CD4-positive, alpha-beta T cell treated with Interleukin-6 at 100 ng/mL for 8 hours (primary cell): ENCODE data around the gene NLGN2.

Source experiments
- DNase-seq: peaks from one replicate; pipeline ENCODE4 v3.0.0-alpha.2; 2020; ENCODE audit warnings: mixed read lengths, low spot score

NLGN2 gene

DNA sequence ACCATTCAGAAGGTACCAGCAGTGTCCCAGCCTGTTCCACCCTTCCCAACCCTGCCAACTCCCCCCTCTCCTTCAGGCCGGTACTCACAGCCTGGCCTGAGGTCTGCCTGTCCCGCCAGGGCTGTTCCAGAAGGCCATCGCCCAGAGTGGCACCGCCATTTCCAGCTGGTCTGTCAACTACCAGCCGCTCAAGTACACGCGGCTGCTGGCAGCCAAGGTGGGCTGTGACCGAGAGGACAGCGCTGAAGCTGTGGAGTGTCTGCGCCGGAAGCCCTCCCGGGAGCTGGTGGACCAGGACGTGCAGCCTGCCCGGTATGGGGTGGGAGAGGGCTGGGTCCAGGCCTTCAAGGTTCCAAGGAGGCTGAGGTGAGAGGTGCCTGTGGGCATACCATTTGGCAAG, 7.2 kb downstream of the NLGN2 start:
- no peak for DNase-seq

DNA sequence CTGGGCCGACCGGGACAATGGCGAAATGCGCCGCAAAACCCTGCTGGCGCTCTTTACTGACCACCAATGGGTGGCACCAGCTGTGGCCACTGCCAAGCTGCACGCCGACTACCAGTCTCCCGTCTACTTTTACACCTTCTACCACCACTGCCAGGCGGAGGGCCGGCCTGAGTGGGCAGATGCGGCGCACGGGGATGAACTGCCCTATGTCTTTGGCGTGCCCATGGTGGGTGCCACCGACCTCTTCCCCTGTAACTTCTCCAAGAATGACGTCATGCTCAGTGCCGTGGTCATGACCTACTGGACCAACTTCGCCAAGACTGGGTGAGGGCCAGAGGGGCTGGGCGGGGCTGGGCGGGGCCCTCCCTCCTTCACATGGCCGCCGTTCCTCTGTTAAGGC, 8.1 kb downstream of the NLGN2 start:
- DNase-seq, result no peak

DNA sequence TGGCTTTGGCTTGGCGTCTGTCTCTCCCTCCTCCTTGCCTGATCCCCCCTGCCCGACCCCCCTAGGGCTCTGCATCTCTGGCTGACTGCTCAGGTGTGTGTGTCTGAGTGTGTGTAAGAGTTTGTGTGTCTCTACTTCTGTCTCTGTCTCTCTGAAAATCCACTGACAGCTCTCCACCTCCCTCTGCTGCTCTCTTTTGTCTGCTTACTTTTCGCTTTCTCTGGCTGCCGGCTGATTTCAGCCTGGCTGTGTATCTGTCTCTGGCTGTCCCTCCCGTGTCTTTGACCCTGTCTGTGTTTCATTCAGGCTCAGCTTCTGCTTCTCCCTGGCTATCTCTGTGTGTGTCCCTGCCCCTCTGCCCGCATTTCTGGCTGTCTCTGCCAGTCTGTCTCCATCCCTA, 8.7 kb downstream of the NLGN2 start:
- no peak for DNase-seq

DNA sequence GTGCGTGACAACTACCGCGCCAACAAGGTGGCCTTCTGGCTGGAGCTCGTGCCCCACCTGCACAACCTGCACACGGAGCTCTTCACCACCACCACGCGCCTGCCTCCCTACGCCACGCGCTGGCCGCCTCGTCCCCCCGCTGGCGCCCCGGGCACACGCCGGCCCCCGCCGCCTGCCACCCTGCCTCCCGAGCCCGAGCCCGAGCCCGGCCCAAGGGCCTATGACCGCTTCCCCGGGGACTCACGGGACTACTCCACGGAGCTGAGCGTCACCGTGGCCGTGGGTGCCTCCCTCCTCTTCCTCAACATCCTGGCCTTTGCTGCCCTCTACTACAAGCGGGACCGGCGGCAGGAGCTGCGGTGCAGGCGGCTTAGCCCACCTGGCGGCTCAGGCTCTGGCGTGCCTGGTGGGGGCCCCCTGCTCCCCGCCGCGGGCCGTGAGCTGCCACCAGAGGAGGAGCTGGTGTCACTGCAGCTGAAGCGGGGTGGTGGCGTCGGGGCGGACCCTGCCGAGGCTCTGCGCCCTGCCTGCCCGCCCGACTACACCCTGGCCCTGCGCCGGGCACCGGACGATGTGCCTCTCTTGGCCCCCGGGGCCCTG, 9.5 kb downstream of the NLGN2 start:
- no peak for DNase-seq

DNA sequence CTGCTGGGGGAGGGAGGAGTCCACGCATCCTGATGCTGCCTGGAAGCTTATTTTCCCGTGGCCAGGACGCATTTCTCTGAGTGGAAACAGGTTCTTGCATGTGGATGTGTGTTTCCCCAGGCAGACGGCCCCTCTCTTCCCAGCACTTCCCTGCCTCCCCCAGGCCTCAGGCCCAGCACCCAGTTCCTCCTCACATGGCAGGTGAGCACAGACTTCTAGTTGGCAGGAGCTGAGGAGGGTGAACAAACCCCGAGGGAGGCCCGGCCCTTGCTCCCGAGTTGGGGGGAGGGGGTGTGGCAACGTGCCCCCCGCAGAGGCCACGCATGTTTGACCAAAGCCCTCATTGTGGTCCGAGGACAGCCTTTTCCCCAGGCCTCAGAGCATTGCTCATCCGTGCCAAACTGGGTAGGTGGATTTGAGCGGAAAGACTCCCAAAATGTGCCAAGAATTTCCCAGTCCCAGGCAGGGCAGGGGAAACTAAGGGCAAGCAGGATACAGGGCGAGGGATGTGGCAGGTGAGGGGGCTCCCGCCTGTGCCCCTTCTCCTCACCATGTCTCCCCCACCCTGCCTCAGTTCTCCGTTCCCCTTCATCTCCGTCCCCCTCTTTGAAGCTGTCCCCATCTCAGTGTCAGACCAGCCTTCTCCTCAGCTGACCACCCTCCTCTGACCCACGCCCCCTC, 11.0 kb downstream of the NLGN2 start:
- no peak for DNase-seq

DNA sequence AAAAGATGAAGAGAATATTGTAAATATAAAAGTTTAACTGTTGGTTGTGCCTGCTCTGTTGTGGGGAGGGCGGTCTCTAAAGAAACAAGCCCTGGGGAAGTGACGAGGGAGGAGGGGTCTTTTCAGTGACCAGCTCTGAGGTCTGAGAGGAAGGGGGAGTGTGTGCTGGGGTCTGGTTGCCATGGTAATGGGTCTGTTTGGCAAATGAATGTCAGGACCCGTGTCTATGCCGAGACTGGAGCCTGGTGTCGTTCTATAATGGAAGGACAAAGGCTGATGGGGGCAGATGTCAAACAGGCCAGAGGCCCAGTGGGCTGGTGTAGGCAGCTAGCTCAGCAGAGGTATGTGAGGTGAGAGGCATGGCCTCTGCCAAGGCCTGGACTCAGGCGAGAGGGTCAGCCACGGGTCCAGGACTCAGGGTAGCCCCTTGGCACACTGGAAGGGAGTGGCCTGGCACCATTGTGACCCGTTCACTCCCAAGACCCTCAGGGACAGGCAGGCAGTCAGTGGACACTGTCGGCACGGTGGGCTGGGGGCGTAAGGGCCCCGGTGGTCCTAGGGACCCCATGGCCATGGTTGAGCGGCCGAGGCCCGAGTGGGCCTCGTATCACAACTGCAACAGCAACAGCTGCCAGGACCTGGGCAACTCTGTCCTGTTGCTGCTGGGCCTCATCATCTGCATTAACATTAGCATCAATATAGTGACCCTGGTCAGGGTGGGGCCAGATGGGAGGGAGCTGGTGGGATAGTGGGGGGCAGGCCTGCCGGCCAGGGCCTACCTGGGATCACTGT, 12.4 kb downstream of the NLGN2 start, which contains the start of gene SPEM1:
Gene SPEM1, plus strand, starts transcription at position 506 of the 792 bp plus-strand sequence. Its CDS starts 61 bp downstream, at position 567.
- DNase-seq, result no peak

DNA sequence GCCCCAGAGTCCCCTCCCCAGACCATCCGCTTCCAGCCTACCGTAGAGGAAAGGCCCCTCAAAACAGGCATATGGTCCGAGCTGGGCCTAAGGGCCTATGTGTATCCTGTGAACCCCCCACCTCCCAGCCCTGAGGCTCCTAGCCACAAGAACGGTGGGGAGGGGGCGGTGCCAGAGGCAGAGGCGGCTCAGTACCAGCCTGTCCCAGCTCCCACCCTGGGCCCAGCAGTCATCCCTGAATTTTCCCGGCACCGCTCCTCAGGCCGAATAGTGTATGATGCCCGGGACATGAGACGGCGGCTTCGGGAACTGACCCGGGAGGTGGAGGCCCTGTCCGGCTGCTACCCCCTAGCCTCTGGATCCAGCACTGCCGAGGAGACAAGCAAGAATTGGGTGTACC, 13.5 kb downstream of the NLGN2 start:
- DNase-seq, result no peak

DNA sequence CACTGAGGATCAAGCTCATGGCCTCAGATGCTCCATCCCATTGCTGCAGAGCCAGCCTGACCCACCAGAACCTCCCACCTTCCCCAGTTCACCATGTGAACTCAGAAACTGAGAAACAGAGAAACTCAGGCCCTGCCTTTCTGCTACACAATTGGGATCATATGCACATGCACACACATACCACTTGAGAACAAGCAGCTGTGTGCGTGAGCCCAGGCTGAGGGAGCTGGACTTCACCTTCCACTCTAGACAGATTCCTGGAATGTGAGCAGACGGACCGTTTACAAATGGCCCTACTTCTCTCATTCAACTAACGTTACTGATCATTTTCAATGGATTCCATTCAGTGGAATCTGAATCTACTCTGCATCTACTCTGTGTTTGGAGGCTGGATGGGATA, 16.0 kb downstream of the NLGN2 start:
- no peak for DNase-seq

DNA sequence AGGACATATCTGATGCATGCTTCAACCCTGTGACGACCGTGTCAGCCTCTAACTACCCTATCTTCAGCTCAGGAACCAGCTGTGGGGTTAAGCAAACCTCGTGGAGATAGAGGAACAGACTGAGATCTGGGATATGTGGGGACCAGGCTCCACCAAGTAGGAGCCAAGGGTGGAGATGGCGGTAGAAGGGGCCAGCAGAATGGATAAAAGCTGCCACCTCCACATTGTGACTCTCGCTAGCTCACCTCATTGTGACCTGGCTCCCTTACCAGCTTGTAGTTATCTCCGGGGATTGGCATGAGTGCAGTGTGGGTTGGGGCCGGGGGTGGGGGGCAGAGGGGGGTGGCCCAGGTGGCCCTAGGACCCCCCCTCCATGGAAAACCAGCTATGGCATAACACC, 17.7 kb downstream of the NLGN2 start, which contains the start of gene SPEM2:
Gene SPEM2, plus strand, starts transcription at position 301 of the 400 bp plus-strand sequence. Its CDS starts 73 bp downstream, at position 374.
- DNase-seq, result no peak

DNA sequence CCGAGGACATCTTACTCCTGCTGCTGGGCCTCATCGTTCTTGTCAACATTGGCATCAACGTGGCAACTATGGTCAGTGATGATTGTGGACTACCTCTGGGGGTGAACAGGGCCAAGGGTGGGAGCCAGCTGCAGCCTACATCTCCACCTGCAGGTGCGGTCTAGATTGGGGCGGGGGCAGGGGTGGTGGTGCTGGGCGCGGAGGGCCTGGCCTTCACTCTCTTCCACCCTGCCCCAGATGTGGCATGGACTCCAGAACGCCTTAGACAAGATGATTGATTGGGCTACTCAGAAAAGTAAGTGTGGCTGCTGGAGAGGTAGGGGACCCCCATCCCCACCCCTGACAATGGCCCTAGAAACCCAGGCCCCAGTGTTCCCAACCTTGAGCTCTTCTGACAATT, 18.1 kb downstream of the NLGN2 start:
- no peak for DNase-seq

DNA sequence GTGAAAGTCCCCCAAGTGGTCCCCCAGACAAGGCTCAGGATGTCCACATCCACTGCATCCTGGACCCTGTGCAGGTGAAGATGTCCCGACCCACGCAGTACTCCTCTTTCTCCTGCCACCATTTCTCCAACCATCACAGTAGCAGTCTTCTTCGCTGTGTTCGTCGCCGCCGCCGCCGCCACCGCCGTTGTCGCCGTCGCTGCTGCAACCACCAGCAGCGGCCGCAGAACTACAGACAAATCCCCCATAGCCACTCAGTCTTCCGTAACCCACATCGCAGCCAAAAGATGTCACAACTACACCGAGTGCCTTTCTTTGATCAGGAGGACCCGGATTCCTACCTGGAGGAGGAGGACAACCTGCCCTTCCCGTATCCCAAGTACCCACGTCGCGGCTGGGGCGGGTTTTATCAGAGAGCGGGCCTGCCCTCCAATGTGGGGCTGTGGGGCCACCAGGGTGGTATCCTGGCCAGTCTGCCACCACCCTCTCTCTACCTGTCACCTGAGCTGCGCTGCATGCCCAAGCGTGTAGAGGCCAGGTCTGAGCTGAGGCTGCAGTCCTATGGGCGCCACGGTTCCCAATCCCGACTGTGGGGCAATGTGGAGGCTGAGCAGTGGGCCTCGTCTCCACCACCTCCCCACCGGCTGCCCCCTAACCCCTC, 18.7 kb downstream of the NLGN2 start:
- no peak for DNase-seq

DNA sequence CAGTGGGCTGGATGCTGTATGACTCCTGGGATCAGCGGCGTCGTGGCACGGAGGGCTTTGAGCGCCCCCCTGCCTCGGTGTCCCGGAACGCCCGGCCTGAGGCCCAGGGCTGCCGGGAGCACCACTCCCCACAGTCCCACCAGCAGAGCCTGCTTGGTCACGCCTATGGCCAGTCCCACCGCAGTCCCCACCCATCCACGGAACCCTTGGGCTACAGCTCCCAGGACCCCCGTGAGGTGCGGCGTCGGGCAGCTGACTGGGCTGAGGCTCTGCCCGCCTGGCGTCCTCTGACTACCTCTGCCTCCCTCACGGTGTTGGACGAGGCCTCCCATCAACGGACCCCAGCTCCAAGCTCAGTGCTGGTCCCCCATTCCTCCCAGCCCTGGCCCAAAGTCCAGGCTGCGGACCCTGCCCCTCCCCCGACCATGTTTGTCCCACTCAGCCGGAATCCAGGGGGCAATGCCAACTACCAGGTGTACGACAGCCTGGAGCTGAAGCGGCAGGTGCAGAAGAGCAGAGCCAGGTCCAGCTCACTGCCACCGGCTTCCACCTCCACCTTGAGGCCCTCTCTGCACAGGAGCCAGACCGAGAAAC, 19.3 kb downstream of the NLGN2 start:
- DNase-seq, result no peak

DNA sequence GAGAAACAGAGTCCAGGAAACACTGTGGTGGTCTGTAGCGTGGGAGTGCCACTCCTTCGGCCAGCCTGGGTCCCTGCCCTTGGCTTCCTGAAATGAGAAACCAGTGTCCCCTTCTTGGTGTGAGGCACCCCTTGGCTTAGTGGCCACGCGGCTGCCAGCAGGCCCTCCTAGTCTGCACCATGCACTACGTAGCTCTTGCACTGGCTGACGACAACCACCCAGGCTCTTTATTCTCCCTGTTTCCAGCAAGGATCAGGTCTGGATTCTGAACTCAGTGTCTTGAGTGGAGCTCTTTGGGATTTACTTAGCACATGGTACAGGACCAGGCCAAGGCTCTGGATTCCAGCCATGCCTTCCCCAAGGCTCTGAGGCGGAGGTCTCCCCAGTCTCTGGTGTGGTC, 19.9 kb downstream of the NLGN2 start:
- no peak for DNase-seq

DNA sequence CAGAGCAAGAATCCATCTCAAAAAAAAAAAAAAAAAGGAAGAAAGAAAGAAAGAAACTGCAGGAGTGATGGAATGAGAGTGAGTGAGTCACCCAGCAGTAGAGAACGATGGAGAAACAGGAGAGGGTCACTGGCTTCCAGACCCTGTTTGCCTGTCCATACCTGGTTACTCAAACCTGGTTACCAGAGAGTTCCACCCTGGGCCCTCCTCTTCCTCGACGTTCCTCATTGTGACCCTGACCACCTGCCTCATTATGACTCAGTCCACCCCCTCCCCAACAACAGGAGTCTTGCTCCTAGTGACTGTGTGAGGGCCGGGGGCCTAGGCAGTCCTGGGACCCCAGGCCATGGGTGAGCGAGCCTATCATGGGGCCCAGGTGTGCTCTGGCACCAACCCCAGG, 20.9 kb downstream of the NLGN2 start, which contains the start of gene SPEM3:
Gene SPEM3, plus strand, starts transcription at position 301 of the 400 bp plus-strand sequence. Its CDS starts 46 bp downstream, at position 347.
- DNase-seq, result no peak

DNA sequence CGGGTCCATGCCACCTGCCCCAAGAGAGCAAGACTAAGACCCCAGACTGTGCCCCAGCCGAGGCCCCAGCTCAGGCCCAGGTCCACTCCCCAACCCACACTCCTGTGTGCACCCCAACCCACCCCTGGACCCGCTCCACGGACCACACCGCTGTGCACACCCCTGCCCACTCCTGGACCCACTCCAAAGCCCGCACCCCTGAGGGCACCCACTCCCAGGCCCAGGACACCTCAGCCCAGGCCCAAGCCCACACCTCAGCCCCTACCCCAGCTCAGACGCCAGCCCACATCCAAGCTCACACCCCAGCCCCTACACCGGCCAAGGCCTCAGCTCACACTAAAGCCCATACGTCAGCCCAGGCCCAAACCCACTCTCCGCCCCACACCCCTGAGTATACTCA, 22.1 kb downstream of the NLGN2 start:
- DNase-seq, result no peak

DNA sequence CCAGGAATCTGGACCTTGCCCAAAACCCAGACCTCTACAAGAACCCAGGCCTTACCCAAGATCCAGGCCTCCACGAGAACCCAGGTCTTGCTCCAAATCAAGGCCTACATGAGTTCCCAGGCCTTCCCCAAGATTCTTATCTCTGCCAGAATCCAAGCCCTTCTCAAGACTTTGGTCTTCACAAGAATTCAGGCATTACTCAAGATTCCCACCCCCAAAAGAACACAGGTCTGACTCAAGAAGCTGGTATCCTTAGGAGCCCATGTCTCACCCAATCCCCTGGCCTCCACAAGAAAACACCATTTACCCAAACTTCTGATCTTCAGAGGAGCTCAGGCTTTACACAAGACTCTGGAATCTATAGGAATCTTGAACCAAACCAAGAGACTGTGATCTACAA, 23.6 kb downstream of the NLGN2 start:
- no peak for DNase-seq

DNA sequence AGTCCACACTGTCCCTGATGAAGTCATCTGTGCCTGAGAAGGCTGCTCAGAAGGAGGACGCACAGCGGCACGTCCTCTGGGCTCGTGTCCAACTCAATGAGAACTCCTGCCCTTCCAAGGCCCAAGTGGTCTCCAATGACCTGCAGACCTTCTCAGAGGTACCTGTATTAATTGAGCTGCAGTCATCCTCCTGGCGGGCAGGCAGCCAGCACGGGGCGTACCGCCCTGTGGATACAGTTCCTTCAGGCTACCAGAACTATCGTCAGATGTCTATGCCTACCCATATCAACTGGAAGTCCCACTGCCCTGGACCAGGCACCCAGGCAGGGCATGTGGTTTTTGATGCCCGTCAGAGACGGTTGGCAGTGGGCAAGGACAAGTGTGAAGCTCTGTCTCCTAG, 24.7 kb downstream of the NLGN2 start:
- DNase-seq, result no peak

DNA sequence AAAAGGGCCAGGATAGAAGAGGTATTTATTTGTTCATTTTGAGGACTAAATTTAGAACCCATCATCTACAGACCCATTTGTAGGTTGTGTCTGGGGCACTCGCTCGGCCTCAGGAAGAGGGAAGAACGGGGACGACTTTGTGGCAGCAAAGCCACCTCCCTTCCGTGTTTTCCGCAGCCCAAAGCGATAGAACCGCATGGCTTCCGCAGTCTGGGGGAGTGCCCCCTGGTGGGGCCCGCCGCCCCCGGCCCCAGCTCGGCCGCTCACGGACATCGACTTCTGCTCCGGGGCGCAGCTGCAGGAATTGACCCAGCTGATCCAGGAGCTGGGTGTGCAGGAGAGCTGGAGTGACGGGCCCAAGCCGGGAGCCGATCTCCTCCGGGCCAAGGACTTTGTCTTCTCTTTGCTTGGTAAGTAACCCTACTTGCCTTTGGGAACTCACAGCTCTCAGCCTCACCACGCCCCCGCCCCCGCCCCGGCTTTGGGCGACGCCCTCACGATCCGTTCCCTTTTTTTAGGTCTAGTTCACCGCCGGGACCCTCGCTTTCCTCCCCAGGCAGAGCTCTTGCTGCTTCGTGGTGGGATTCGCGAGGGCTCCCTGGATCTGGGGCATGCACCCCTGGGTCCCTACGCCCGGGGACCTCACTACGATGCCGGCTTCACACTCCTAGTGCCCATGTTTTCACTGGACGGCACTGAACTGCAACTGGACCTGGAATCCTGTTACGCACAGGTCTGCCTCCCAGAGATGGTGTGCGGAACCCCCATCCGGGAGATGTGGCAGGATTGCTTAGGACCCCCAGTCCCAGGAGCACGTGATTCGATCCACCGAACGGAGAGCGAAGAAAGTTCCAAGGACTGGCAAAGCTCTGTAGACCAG, 28.3 kb downstream of the NLGN2 start:
- peak; percentile 50 for DNase-seq

DNA sequence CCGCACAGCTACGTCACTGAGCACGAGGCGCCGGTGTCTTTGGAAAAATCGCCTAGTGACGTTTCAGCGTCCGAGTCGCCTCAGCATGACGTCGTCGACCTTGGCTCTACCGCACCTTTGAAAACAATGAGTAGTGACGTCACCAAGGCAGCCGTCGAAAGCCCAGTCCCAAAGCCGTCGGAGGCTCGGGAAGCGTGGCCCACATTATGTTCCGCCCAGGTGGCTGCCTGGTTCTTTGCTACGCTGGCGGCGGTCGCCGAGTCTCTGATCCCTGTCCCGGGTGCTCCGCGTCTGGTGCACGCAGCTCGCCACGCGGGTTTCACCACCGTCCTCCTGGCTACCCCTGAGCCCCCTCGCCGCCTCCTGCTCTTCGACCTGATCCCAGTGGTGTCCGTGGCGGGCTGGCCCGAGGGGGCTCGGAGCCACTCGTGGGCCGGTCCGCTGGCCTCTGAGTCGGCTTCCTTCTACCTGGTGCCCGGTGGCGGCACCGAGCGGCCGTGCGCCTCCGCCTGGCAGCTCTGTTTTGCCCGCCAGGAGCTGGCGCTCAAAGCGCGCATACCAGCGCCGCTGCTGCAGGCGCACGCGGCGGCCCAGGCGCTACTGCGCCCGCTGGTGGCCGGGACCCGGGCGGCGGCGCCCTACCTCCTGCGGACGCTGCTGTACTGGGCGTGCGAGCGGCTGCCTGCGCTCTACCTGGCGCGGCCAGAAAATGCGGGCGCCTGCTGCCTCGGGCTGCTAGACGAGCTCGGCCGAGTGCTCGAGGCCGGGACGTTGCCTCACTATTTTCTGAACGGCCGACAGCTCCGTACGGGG, 29.1 kb downstream of the NLGN2 start:
- peak; percentile 79 for DNase-seq

DNA sequence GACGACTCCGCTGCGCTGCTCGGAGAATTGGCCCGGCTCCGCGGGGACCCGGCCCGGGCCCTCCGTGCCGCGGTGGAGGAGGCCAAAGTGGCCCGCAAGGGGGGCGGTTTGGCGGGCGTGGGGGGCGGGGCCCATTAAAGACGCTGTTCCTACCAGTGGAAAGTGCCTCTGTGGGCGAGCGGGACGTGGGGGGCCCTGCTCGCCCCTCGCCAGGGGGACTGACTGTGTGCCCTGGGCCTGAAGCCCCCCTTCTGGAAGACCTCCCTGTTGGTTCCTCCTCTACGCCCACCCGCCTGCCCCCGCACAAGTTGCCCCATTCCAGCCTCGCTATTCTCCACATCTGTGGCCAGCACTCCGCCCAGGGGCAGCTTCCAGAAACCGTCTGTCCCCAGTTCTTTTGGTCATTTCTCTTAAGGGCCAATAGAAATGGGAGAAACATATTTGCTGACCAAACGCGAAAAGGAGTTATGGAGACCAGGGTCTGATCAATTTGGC, 29.8 kb downstream of the NLGN2 start:
- DNase-seq, result no peak
